H1 (cell line): Measurements from ENCODE around the gene ISOC1. TPM values are rescaled to one million over a fixed set of nuclear protein-coding genes. Genes with fewer than 3 reads are reported as not detected.

Experiments used
- EGR1 ChIP-seq: IDR thresholded peaks from 2 replicates; pipeline ENCODE4 v1.6.1; 2011; ENCODE audit warnings: low read depth, low read length, borderline replicate concordance
- GTF2F1 ChIP-seq: IDR thresholded peaks from 2 replicates; pipeline ENCODE4 v1.6.1; 2012; ENCODE audit warnings: low read depth, low read length, improper control_type of control experiment, borderline replicate concordance
- PHF8 ChIP-seq: fragments of 200-600 bp; sonication (generic); conservative IDR thresholded peaks from 2 replicates; pipeline ENCODE4 v1.7.1; 2012; ENCODE audit warnings: low read depth, mild to moderate bottlenecking, inconsistent platforms, low read length, moderate library complexity
- POLR2A ChIP-seq, 2 experiments: IDR thresholded peaks; 1 replicate in 1 of 2; 2 replicates in 1 of 2; pipeline ENCODE4 v1.6.1; 2011; ENCODE audit warnings: low read depth in 2 of 2, low read length in 2 of 2, mild to moderate bottlenecking in 2 of 2; ENCODE audit errors: control extremely low read depth in 1 of 2
- RAD21 ChIP-seq, 2 experiments: IDR thresholded peaks in 1 of 2; conservative IDR thresholded peaks in 1 of 2; 2 replicates each; pipeline ENCODE4 v1.6.1; 2011; ENCODE audit warnings: low read depth in 2 of 2, low read length in 2 of 2, improper control_type of control experiment in 1 of 2, inconsistent platforms in 1 of 2, mild to moderate bottlenecking in 1 of 2, moderate library complexity in 1 of 2
- polyA plus RNA-seq, 7 experiments: library from polyadenylated mRNA; depleted of rRNA in 3 of 7; stranded (reverse) in 5 of 7; unstranded in 2 of 7; fragments of >200 nt in 5 of 7; fragments of 200-250 nt in 2 of 7; gene quantifications; 1 replicate in 5 of 7; 2 replicates in 1 of 7; 4 replicates in 1 of 7; pipeline versions ENCODE4 v1.2.1 to v1.2.3, GENCODE V29; 2011 to 2013; ENCODE audit warnings: missing spikeins in 2 of 7, mixed read lengths in 2 of 7
- total RNA-seq: library from RNA; stranded (reverse); fragmentation: NEBNext Ultra II Directional; extraction: Animal tissue kit (Norgen Biotek cat#: 25700); gene quantifications from 2 replicates; pipeline ENCODE4 v1.2.1, GENCODE V29; 2021

Gene ISOC1
- total and polyA plus RNA-seq, 2 of the 8 experiments (the other 6 are each of a cell fraction or from before 2014, with no cell fraction given), result 27.7 to 34.9 TPM

DNA sequence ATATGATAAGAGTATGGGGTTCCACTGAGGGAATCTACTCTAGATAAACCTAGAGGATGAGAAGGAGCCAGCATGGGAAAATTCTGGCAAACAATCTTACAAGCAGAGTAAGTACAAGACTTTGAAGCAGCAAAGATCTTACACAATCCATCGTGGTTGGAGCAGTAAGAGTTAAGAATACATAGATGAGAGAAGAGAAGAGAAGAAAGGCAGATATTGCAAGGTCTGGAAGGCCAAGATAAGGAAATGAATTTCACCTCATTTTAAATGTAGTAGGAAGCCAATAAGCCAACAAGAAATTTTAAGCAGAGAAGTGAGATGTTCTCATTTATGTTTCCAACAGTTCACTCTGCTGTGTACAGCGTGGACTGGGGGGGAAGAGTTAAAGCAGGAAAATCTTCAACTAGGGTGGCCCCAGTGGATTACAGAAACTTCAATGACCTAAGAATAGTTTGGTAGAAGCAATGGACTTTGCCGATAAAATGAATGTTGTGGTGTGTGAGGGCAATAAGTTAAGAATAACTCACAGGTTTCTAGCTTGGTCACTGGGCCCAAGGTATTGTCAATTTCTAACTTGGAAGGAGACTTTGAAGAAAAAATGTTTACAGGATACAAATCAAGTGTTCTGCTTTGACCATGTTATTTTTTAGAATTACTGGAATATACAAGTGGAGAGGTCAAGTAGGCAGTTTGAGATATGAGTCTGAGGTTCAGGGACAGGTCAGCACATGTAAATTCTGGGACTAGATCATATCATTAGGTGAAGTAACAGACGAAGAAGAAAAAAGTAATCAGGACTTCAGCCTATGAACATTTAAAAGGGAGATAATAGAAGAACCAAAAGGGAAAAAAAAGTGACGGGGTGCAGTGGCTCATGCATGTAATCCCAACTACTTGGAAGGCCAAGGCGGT lies 12.1 kb upstream of the ISOC1 start (continued):
- TF ChIP-seq EGR1 (no peak), GTF2F1 (no peak), PHF8 (no peak), POLR2A (IDR thresholded peaks at IDR 0.05; ENCODE audit: control extremely low read depth in 1 of 2, low read depth in 2 of 2, low read length in 2 of 2) (no peak), RAD21 (IDR thresholded peaks at IDR 0.05 in 1 of 2, conservative IDR thresholded peaks at IDR 0.05 in 1 of 2; ENCODE audit: low read depth in 2 of 2, low read length in 2 of 2) (no peak)
